GM12873 (cell line): ENCODE data around the gene B4GALT5.

ENCODE experiments used
- TF ChIP-seq, protein P1 (sequence below): IDR thresholded peaks from 2 replicates; pipeline ENCODE4 v1.5.1; 2012; ENCODE audit warnings: low read depth, mild to moderate bottlenecking, moderate library complexity, low read length, control low read depth; ENCODE audit not compliant: insufficient read depth; ENCODE audit errors: missing control alignments

Gene B4GALT5

DNA sequence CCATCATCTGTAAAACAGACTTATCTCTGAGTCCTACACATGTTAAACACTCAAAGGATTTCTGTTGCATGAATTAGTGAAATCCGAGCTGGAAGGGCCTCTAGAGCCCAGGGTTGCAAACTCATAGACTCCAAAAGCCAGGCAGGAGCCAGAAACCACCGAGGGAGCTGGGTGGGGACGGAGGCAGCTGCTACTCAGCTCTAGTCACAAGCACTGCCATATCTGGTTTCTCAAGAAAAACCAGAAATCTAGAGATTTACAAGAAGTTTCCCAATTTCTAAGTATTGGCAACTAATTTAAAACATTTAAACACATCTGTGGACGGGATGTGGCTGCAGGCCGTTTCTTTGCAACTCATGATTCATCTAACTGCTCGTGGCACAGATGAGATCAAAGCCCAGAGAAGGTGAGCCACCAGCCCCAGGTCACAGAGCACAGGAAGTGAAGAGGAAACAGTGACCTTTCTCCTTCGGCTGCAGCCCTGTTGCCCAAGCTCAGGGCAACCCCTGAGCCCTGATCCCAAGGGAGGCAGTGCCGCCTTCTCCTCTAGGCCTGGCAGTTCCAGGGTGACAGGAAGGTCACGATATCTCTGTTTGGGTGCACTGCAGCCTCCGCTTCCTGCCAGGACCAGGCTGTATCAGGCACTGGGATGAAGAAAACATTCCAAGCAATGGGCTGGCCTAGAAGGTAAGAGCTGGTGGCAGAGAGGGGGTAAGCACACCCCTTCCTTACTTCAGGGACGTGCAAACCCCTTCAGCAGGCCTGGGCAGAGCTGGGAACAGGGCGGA, 119.3 kb downstream of the B4GALT5 start:
- TF ChIP-seq, protein P1, sequence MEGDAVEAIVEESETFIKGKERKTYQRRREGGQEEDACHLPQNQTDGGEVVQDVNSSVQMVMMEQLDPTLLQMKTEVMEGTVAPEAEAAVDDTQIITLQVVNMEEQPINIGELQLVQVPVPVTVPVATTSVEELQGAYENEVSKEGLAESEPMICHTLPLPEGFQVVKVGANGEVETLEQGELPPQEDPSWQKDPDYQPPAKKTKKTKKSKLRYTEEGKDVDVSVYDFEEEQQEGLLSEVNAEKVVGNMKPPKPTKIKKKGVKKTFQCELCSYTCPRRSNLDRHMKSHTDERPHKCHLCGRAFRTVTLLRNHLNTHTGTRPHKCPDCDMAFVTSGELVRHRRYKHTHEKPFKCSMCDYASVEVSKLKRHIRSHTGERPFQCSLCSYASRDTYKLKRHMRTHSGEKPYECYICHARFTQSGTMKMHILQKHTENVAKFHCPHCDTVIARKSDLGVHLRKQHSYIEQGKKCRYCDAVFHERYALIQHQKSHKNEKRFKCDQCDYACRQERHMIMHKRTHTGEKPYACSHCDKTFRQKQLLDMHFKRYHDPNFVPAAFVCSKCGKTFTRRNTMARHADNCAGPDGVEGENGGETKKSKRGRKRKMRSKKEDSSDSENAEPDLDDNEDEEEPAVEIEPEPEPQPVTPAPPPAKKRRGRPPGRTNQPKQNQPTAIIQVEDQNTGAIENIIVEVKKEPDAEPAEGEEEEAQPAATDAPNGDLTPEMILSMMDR, result no peak

DNA sequence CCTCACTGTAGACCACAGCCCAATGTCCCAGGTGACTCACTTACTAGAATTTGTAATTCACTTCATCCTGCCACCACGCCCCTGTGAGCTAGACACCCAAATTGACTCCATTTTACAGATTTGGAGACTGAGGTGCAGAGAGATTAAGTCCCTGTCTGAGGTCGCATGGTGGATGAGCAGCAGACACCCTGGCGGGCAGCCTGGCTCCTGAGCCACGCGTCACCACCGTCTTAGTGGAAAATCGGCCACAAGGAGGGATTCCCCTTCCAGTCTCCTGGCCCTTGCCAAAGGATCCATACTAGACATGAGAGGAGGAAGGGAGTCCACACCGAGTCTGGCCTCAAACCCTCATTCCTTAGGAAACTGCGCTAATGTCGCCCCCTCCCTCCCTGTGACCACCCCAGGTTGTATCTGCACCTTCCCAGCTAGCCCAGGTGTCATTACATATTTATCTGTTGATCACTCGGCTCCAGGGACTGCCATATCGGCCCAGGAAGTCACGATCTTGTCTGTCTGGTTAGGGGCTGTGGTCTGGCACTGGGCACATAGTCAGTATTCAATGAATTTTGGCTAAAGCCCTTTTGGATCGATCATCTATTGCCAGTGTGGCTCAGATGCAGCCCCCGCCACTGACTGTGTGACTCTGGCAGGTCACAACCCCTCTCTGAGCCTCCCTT, 120.1 kb downstream of the B4GALT5 start:
- TF ChIP-seq, protein P1, result no peak

DNA sequence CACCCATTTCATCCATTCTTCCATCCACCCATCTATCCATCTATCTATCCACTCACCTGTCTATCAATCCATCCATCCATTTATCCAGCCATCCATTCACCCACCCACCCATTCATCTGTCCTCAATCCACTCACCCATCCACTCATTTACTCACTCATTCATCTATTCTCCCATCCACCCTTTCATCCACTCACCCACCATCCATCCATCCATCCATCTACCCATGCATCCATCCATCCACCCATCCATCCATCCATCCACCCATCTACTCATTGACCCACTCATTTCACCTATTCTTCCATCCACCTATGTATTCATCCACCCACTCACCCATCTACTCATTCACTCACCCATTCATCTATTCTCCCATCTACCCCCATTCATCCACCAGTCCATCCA, 121.6 kb downstream of the B4GALT5 start:
- TF ChIP-seq, protein P1, result no peak

DNA sequence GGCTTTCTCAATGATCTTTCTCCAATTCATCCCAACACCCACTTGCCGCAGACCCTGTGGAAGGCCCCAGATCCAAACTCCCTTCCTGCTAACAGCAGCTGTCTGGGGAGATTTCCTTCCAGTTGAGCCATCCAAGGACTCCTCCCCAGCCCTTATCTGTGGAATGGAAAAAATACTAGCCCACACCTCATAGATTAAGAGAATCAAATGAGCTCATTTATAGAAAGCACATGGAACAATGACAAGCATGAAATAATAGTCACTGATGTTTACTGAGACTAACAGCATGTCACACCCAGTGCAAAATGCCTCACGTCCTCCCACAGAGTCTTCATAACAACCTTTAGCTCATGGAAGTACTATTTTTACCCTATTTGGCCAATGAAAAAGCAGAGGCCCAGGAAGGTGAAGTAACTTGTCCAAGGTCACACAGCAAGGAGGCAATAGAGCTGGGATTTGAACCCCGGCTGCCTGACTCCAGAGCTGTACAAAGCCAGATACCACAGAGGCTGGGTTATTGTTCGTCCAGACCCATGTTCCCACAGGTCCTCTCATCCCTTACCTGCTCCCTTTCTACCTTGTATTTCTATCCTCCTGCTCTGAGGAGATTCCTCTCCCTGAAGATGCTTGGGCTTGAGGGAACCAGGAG, 122.3 kb downstream of the B4GALT5 start:
- TF ChIP-seq, protein P1, result no peak

DNA sequence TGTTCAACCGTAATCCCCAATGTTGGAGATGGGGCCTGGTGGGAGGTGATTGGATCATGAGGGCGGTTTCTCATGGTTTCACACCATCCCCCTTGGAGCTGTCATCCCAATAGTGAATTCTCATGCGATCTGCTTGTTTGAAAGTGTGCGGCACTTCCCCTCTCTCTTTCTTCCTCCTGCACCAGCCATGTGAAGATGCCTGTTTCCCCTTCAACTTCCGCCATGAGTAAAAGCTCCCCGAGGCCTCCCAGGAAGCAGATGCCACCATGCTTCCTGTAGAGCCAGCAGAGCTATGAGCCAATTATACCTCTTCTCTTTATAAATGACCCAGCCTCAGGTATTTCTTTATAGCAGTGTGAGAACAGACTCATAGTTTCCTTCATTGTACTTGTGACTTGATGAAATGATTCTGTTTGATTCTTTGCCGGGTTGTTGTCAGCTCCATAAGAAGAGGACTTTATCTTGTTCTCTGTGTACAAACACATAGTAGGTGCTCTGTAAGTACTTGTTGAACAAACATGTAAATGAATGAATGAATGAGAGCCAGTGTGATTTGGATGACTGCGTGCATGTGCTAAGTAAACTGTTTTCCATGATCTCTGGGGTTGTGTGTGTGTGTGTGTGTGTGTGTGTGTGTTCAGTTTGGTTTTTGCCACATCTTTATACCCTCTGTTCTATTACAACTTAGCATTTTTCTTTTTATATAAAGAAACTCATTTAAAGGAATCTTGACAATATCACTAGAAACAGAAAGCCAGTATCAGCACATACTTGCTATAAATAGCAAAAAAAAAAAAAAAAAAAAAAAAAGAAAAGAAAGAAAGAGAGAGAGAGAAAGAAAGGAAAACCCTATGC, 123.3 kb downstream of the B4GALT5 start:
- TF ChIP-seq, protein P1, result no peak

DNA sequence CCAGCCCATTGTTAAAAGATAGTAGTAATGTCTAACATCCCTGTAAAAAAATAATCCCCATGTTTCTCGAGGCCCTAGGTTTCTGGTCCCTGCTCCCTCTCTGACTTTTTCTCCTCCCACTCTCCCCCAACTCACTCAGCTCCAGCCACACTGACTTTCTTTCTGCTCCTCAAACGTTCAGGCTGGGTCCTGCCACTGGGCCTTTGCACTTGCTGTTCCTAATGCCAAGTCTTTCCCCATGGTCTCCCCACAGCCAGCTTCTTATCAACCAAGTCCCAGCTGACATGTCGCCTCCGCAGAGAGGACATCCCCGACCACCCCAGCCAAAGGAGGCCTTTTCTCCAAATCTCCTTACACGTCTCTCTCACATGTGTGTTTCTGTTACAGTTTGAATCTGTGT, 123.9 kb downstream of the B4GALT5 start:
- TF ChIP-seq, protein P1, result no peak
